Right lung (tissue), 5 donors: ENCODE measurements around the gene CYBRD1. TPM values are rescaled to one million over a fixed set of nuclear protein-coding genes. Genes with fewer than 3 reads are reported as not detected.
"Not testable (repeated sequence)": the region's sequence is repeated elsewhere in the genome, so short reads cannot be mapped to it uniquely, and the experiment has no call there.

ENCODE experiments used
- DNase-seq, 2 donors: peaks; one replicate each; pipeline ENCODE4 v3.0.0-alpha.2; 2013
- polyA plus RNA-seq, 5 donors: library from polyadenylated mRNA; unstranded; fragments of 120-200 nt; gene quantifications; one replicate each; pipeline versions ENCODE4 v1.2.1 to v1.2.3, GENCODE V29; 2013; ENCODE audit warnings: inconsistent platforms in 1 of 5, low replicate concordance in 1 of 5; ENCODE audit not compliant: insufficient read length in 5 of 5, insufficient read depth in 1 of 5

Gene CYBRD1
- polyA plus RNA-seq, 5 donors = 61.2 to 131 (median 92.9) TPM

- no peak for DNase-seq
These were observed 8.5 kb upstream of the CYBRD1 start for GRCh38 chr2:171513719-171514160.

- DNase-seq = no peak
These were observed 7.2 kb upstream of the CYBRD1 start for GRCh38 chr2:171514908-171515582.

- no peak for DNase-seq
These were observed 6.5 kb upstream of the CYBRD1 start for GRCh38 chr2:171515672-171516298.

DNA sequence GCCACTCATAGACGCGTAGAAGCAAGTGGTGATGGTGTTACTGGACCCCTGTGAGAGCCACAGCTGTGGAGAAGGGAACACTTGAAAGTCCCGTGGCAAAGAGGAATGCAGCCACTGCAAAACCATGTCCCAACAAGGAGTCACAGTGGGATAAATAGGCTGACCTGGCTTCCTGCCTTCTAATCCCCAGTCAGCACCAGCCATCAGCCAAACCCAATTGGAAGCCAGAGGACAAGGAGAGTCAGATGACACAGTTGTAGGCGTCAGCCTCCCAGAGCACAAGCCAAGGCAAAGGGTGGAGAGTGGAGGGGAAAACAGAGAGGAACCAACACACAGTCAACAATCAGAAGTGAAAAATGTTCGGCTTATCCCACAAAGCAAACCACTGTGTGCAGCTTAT lies 5.5 kb upstream of the CYBRD1 start:
- no peak for DNase-seq

- DNase-seq = no peak
These were observed 1.8 kb upstream of the CYBRD1 start for GRCh38 chr2:171520471-171520870.

DNA sequence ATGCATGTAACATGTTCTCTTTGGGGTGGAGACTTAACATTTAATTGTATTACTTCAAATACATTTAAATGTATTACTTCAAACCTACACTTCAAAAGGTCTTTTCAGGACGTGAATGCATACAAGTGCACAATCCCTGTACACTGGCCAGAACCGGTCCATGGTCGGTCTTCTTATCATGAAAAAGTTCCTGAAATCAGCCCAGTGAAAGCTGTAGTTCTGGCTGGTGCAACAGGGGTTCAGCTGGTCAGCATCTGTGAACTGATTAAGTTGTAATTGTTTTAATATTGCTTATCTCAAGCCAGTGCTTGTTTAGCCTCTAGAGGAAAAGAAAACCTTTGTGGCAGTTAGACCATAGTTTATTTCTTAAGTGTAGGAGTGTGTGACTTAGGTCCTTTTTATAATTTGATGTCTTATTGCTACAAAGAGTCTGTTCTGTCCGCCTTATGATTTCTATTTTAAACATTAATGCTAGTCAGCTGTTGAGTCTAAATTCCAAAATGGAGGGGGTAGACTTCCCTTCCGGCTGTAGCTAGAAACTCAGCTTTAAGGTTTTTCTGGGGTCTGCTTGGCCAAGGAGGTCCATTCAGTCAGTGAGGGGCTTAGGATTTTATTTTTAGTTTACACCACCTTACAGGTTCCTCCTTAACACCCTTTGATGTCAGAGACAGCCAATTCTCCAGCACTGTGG lies 768 bp upstream of the CYBRD1 start:
- no peak for DNase-seq

DNA sequence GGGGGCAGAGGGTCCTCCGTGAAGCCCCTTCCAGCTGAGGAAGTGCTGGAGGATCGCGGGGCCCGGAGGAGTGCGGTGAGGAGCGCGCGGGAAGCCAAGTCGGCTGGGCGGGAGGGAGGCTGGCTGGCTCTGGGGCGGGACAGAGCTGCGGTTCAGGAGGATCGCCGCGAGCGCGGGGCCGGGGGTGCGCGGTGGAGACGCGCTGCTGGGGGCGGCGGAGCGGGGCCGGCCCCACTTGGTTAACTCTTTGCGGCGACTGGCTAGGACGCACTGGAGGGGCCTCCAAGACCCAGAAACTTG lies 464 bp downstream of the CYBRD1 start:
- no peak for DNase-seq

GRCh38 chr2:171523088-171524017 lies 1.1 kb downstream of the CYBRD1 start:
- DNase-seq = peak; percentile 80

DNA sequence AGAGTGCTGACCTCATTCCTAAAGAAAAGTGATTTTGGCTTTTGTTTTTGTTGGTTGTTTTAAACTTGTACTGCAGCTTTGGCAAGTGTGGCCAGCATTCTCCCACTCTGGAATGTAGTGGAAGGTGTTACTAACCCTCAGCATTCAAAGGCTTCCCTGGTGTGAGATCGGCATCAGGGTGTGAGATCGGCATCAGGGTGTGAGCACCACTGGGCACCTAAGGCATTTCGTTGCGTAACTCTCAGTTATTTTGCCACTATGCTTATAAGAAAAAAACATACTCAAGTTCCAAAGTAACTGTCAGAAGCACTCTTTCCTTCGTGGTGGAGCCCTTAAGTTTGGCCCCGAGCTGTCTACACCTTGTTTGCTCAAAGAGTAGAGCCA lies 1.7 kb downstream of the CYBRD1 start:
- peak; percentile 33 to 42 for DNase-seq

DNA sequence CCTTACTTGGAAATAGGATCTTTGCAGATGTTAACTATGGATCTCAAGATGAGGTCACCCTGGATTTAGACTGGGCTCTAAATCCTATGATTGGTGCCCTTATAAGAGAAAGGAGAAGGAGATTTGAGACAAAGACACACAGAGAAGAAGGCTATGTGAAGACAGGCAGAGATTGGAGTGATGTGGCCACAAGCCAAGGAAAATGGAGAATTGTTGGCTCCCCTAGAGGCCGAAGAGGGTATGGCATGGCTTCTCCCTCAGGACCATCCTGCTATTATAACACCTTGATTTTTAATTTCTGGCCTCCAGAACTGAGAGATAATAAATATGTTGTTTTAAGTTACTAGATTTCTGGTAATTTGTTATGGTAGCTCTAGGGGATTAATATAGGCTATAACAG lies 7.6 kb downstream of the CYBRD1 start:
- no peak for DNase-seq

GRCh38 chr2:171530378-171530777 lies 8.1 kb downstream of the CYBRD1 start:
- no peak for DNase-seq

DNA sequence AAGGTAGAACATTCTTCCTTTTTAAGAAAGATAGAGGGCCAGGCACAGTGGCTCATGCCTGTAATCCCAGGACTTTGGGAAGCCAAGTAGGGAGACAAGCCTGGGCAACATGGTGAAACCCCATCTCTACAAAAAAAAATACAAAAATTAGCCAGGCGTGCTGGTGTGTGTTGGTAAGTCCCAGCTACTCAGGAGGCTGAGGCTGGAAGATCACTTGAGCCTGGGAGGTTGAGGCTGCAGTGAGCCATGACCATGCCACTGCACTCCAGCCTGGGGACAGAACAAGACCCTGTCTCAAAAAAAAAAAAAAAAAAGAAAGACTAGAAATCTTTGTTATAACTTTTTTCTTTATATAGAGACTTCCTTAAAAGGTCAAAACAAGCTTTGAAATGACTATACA lies 8.6 kb downstream of the CYBRD1 start:
- not testable (repeated sequence) for DNase-seq

DNA sequence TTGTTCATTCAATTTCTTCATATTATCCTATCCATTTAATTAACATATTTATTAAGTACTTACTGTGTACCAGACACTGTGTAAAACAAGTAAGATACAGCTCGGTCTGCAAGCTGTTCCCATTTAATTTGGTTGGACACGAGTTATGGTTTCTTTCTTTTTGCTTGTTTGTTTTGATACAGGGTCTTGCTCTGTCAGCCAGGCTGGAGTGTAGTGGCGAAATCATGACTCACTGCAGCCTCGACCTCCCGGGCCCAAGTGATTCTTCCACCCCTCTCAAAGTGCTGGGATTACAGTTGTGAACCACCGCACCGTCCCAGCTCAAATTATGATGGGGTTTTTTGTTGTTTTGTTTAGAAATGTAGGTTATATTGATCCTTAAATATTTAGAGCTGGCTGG lies 9.0 kb downstream of the CYBRD1 start:
- no peak for DNase-seq

DNA sequence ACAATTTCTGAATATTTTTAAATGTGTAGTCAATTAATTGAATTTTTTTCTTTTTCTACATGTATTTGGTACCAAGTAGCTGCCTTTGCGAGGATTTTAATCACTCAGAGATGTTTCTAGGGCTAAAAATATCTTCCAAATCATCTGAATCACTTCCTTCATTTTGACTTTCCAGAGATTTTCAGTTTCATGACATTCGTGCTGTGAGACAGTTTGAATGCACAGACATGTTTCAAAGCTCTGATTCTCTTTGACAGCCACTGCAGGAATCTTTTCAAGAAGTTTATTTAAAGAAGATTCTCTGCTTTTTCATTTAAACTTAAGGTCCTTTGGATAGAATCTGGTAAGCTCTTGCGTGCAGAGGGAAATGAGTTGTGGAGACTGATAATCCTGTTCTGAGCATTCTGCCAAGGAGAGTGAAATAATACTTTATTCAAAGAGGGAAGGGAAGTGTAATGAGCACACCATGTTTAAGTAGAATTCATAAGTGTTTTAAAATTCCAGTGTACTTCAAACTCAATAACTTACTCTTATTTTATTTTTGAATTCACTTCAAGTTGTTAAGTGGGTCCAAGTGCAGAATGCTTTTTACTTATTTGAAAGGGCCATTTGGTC lies 9.7 kb downstream of the CYBRD1 start:
- no peak for DNase-seq

DNA sequence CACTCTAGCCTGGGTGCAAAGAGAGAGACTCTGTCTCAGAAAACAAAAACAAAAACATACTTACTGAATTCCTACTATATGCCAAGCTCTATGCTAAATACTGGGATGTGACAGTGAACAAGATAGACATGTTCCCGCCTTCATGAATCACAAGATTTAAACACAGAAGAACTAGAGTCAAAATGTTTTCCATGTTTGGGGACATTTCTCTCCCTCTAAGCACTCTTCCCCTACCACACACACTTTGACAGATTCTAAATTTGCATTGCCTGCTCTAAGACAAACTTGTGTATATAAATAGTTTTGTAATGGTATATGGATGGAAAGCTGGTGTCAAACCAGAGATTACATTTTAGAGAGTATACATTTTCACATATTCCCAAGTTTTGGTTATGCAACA lies 11.1 kb downstream of the CYBRD1 start:
- no peak for DNase-seq

- DNase-seq = not testable (repeated sequence)
These were observed 13.3 kb downstream of the CYBRD1 start for GRCh38 chr2:171535528-171535927.

GRCh38 chr2:171540437-171540836 lies 18.2 kb downstream of the CYBRD1 start:
- no peak for DNase-seq

DNA sequence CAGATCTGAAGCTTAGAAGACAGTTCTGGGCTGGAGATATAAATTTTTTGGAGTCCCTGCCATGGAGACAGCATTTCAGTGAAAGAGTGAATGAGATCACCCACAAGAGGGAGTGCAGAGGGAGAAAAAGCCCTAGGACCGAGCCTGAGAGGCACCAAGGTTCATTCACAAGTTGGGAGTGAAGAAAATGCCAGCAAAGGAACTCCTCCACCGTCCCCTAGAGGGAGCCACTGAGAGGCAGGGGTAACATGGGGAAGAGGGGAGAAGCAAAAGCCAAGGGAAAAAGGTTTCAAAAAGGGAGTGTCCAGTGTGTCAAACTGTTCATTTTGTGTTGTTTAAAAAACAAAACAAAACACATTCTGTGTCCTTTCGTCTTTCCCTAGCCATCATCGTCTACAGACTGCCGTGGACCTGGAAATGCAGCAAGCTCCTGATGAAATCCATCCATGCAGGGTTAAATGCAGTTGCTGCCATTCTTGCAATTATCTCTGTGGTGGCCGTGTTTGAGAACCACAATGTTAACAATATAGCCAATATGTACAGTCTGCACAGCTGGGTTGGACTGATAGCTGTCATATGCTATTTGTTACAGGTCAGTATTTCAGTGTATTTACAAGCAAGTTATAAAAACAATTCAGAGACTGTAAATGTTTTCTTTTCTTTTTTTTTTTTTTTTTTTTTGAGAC lies 19.1 kb downstream of the CYBRD1 start:
- DNase-seq = no peak

GRCh38 chr2:171545086-171545485 lies 22.8 kb downstream of the CYBRD1 start:
- no peak for DNase-seq

- no peak for DNase-seq
These were observed 25.0 kb downstream of the CYBRD1 start for GRCh38 chr2:171547256-171547655.

DNA sequence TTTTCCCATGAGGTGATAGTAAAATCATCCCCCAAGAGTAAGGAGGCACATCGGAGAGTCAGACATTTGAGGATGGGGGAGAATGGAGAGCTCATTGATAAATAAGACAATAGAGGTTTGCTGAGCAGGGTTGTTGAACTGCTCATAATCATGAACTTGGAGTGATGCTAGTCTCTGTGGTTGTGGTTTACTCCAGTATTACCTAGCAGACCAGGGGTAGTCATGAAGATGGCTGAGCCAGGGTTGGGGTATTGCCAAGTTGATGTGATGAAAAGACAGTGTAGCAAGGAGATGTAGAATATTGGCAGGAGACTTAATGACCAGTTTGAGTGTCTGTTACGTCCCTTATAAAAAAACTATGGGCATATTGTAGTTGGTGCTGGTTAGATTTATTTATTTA lies 25.4 kb downstream of the CYBRD1 start:
- no peak for DNase-seq
